Right lobe of liver (tissue), 4 donors: ENCODE results near the gene ZNF559.

ENCODE experiments used
- POLR2A ChIP-seq: fragments of 450-650 bp; IDR thresholded peaks from one replicate; pipeline ENCODE4 v1.6.1; 2017; ENCODE audit warnings: antibody characterized with exemption, mild to moderate bottlenecking
- TF ChIP-seq, protein P1 (sequence below), 4 donors: fragments of 200-600 bp in 3 of 4; fragments of 450-650 bp in 1 of 4; IDR thresholded peaks; one replicate each; pipeline versions ENCODE4 v1.5.1 to v1.8.0; 2016 to 2022; ENCODE audit warnings: antibody characterized with exemption in 4 of 4, mild to moderate bottlenecking in 2 of 4
- donor health status: DM: no; HTN: no; CAD: no.
- donor health status: DM: no; HTN: no; CAD: no.
- donor health status: DM: no; HTN: yes; CAD: no.

DNA sequence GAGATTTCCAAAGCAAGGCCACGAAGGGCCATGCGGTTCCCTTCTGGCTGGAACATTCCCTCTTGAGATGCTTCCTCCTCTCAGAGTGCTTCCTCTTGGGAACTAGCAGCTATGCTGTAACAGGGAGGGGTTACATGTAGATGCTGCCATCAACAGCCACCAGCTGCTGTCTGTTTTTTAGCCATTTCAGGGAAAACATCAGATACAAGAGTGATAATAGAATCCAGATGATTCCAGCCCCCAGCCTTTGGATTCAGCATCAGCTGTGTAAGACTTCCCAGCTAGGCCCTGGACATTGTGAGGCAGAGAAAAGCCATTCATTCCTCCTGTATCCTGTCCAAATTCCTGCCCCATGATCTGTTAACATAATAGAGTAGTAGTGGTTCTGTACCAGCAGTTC, 30.7 kb downstream of the ZNF559 start:
- TF ChIP-seq, protein P1, sequence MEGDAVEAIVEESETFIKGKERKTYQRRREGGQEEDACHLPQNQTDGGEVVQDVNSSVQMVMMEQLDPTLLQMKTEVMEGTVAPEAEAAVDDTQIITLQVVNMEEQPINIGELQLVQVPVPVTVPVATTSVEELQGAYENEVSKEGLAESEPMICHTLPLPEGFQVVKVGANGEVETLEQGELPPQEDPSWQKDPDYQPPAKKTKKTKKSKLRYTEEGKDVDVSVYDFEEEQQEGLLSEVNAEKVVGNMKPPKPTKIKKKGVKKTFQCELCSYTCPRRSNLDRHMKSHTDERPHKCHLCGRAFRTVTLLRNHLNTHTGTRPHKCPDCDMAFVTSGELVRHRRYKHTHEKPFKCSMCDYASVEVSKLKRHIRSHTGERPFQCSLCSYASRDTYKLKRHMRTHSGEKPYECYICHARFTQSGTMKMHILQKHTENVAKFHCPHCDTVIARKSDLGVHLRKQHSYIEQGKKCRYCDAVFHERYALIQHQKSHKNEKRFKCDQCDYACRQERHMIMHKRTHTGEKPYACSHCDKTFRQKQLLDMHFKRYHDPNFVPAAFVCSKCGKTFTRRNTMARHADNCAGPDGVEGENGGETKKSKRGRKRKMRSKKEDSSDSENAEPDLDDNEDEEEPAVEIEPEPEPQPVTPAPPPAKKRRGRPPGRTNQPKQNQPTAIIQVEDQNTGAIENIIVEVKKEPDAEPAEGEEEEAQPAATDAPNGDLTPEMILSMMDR (IDR thresholded peaks at IDR 0.05) = no peak
- no peak for TF ChIP-seq POLR2A
